Testis (tissue), 2 donors: ENCODE measurements around the gene STIM2.

ENCODE experiments used
- POLR2A ChIP-seq: fragments of 450-650 bp; IDR thresholded peaks from one replicate; pipeline ENCODE4 v1.6.1; 2017; ENCODE audit warnings: antibody characterized with exemption, mild to moderate bottlenecking, moderate library complexity
- TF ChIP-seq, protein P1 (sequence below), 3 experiments: fragments of 450-650 bp in 2 of 3; fragments of 200-600 bp in 1 of 3; sonication (generic) in 1 of 3; IDR thresholded peaks; one replicate each; pipeline ENCODE4 v1.5.1; 2016 to 2019; ENCODE audit warnings: antibody characterized with exemption in 3 of 3, mild to moderate bottlenecking in 2 of 3, moderate library complexity in 1 of 3

DNA sequence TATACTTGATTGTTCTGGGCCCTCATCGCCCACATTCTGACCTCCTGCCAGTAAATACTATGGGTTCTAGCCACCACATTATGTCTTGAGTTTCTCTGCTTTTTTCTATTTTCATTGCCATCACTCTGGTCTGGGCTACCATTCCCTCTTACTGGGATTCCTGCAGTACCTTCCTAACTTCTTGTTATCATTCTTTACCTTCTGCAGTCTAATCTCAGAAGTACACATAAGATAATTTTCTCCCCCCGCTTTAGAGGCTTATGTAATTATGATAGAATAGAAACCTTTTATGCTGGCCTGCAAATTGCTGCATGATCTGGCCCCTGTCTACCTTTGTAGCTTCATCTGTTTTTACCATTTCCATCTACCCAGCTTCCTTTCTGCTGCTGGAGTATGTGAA is 19.2 kb downstream of the STIM2 start:
- TF ChIP-seq, protein P1, sequence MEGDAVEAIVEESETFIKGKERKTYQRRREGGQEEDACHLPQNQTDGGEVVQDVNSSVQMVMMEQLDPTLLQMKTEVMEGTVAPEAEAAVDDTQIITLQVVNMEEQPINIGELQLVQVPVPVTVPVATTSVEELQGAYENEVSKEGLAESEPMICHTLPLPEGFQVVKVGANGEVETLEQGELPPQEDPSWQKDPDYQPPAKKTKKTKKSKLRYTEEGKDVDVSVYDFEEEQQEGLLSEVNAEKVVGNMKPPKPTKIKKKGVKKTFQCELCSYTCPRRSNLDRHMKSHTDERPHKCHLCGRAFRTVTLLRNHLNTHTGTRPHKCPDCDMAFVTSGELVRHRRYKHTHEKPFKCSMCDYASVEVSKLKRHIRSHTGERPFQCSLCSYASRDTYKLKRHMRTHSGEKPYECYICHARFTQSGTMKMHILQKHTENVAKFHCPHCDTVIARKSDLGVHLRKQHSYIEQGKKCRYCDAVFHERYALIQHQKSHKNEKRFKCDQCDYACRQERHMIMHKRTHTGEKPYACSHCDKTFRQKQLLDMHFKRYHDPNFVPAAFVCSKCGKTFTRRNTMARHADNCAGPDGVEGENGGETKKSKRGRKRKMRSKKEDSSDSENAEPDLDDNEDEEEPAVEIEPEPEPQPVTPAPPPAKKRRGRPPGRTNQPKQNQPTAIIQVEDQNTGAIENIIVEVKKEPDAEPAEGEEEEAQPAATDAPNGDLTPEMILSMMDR (IDR thresholded peaks at IDR 0.05), result no peak
- TF ChIP-seq POLR2A, result no peak
